GM19455 (cell line): ENCODE data around the gene XPC.

Source experiments
- ATAC-seq: cut with Tn5 transposase; IDR thresholded peaks from one replicate; pipeline ENCODE4 v1.9.1; 2021; ENCODE audit not compliant: unreplicated experiment

Gene XPC

GRCh38 chr3:14137004-14137403 is 41.4 kb downstream of the XPC start:
- no peak for ATAC-seq

GRCh38 chr3:14135581-14135980 is 42.8 kb downstream of the XPC start:
- ATAC-seq = no peak

GRCh38 chr3:14134291-14134690 is 44.1 kb downstream of the XPC start:
- no peak for ATAC-seq

- ATAC-seq = no peak
Observed at GRCh38 chr3:14133876-14134275, 44.5 kb downstream of the XPC start.

- no peak for ATAC-seq
Observed at GRCh38 chr3:14133188-14133800, 45.1 kb downstream of the XPC start.

GRCh38 chr3:14132689-14133088 is 45.7 kb downstream of the XPC start:
- no peak for ATAC-seq

- ATAC-seq = no peak
Observed at GRCh38 chr3:14132120-14132519, 46.3 kb downstream of the XPC start.

GRCh38 chr3:14131134-14131533 is 47.3 kb downstream of the XPC start:
- ATAC-seq = no peak

GRCh38 chr3:14130707-14131106 is 47.7 kb downstream of the XPC start:
- ATAC-seq = no peak

GRCh38 chr3:14130230-14130629 is 48.2 kb downstream of the XPC start:
- ATAC-seq = no peak

- no peak for ATAC-seq
Observed at GRCh38 chr3:14129296-14129695, 49.1 kb downstream of the XPC start.

- no peak for ATAC-seq
Observed at GRCh38 chr3:14128724-14129123, 49.7 kb downstream of the XPC start.

GRCh38 chr3:14127516-14128161 is 50.8 kb downstream of the XPC start:
- ATAC-seq = no peak

- no peak for ATAC-seq
Observed at GRCh38 chr3:14126887-14127505, 51.4 kb downstream of the XPC start.

- ATAC-seq = no peak
Observed at GRCh38 chr3:14126017-14126886, 52.1 kb downstream of the XPC start.

GRCh38 chr3:14125193-14126016 is 53.0 kb downstream of the XPC start:
- ATAC-seq = peak; percentile 28

- peak; percentile 89 for ATAC-seq
Observed at GRCh38 chr3:14124615-14125192, 53.7 kb downstream of the XPC start, which contains the start of the genes CHCHD4 and TMEM43. Gene CHCHD4 (minus strand): TSS chr3:14124870. CDS start chr3:14124676, 194 bp downstream. Gene TMEM43 (plus strand): TSS chr3:14125052. CDS start chr3:14125194, 142 bp downstream.

- ATAC-seq = peak; percentile 52
Observed at GRCh38 chr3:14124223-14124614, 54.2 kb downstream of the XPC start.

- no peak for ATAC-seq
Observed at GRCh38 chr3:14123308-14124222, 54.8 kb downstream of the XPC start.
